Fibroblast of mammary gland (primary cell): ENCODE data around the gene PDCD5.

Experiments used
- DNase-seq: peaks from one replicate; pipeline ENCODE4 v3.0.0-alpha.2; 2010; ENCODE audit warnings: low read depth
- H3K4me3 ChIP-seq: 2 replicates; pipeline ENCODE4 v1.5.1; 2011; ENCODE audit warnings: low read depth, mild to moderate bottlenecking, low read length, moderate library complexity; ENCODE audit not compliant: control insufficient read depth
- TF ChIP-seq, protein P1 (sequence below): conservative IDR thresholded peaks from 2 replicates; pipeline ENCODE4 v1.5.1; 2011; ENCODE audit warnings: low read depth, low read length, inconsistent platforms; ENCODE audit not compliant: control insufficient read depth, insufficient read depth

The PDCD5 gene

GRCh38 chr19:32614916-32615315 lies 33.9 kb downstream of the PDCD5 start:
- no peak overlapping the region for H3K4me3 ChIP-seq
- TF ChIP-seq, protein P1, sequence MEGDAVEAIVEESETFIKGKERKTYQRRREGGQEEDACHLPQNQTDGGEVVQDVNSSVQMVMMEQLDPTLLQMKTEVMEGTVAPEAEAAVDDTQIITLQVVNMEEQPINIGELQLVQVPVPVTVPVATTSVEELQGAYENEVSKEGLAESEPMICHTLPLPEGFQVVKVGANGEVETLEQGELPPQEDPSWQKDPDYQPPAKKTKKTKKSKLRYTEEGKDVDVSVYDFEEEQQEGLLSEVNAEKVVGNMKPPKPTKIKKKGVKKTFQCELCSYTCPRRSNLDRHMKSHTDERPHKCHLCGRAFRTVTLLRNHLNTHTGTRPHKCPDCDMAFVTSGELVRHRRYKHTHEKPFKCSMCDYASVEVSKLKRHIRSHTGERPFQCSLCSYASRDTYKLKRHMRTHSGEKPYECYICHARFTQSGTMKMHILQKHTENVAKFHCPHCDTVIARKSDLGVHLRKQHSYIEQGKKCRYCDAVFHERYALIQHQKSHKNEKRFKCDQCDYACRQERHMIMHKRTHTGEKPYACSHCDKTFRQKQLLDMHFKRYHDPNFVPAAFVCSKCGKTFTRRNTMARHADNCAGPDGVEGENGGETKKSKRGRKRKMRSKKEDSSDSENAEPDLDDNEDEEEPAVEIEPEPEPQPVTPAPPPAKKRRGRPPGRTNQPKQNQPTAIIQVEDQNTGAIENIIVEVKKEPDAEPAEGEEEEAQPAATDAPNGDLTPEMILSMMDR, result no peak

GRCh38 chr19:32615569-32615968 lies 34.6 kb downstream of the PDCD5 start:
- H3K4me3 ChIP-seq, result no peak overlapping the region
- TF ChIP-seq, protein P1, result no peak
- no peak for DNase-seq

More at GRCh38 chr19:32614916-32615315, 33.9 kb downstream of the PDCD5 start:
- no peak for DNase-seq

DNA sequence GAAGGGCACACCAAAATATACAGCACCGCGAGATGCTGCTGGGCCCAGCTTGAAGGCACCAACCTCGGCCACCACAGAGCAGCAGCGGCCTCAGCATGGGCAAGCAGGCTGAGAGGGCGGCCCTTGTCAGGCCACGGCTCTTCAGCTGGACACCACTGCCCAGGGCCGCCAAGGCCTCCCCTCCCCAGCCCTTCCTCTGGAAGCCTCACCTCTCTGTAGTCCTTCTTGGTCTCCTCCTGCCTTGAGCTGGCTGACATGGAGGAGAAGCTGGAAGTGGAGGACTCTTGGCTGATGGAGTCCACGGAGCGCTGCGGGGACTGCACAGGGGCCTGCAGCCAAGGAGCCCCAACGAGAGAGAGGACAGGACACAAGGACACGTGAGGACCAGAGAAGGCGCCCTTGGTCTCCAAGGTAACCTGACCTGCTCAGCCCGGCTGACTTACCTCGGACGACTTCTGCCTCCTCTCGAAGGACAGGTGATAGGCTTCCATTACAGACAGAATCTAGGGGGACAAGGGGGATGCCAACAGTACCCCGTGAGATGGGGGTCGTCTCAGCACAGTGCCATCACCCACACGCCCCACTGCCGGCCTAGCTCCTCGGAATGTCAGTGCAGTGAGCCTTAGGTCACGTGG lies 38.2 kb downstream of the PDCD5 start:
- TF ChIP-seq, protein P1, result no peak

GRCh38 chr19:32622002-32622401 lies 41.0 kb downstream of the PDCD5 start:
- H3K4me3 ChIP-seq, result no peak overlapping the region
- peak; percentile 25 for DNase-seq
- TF ChIP-seq, protein P1, result no peak

More for the DNA sequence above, 38.2 kb downstream of the PDCD5 start:
- no peak for DNase-seq
- no peak overlapping the region for H3K4me3 ChIP-seq

DNA sequence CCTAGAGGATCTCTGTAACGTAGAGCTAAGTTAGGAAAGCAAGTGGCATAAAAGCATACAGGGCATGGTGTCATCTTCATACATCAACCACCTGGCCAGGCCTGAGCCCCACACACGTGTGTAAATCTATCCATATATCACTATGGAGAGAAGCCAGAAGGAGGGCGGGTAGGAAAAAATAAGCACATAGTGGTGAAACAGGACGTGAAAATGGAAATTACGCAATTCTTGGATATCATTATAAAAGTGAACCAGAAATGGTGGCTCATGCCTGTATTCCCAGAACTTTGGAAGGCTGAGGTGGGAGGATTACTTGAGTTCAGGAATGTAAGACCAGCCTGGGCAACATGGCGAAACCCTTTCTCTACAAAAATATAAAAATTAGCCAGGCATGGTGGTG lies 43.4 kb downstream of the PDCD5 start:
- DNase-seq, result peak; percentile 8
- TF ChIP-seq, protein P1, result no peak
- no peak overlapping the region for H3K4me3 ChIP-seq

DNA sequence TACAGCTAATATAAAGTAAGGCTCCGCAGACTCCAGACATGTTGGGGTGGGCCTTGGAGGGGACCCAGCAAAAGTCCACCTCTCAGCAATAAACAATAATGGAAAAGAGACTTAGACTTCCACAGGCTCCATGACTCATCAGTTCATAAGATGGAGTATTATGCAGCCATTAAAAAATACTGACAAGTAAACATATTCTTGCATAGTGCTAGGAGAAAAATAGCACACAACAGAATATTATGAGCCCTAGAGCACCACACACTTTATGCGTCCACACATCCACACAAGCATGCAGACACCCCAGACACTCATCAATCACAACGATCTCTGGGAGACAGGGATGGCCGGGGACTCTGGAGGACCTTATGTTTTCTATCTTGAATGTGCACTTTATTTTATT lies 46.0 kb downstream of the PDCD5 start:
- DNase-seq, result no peak
- H3K4me3 ChIP-seq, result no peak overlapping the region
- TF ChIP-seq, protein P1, result no peak

DNA sequence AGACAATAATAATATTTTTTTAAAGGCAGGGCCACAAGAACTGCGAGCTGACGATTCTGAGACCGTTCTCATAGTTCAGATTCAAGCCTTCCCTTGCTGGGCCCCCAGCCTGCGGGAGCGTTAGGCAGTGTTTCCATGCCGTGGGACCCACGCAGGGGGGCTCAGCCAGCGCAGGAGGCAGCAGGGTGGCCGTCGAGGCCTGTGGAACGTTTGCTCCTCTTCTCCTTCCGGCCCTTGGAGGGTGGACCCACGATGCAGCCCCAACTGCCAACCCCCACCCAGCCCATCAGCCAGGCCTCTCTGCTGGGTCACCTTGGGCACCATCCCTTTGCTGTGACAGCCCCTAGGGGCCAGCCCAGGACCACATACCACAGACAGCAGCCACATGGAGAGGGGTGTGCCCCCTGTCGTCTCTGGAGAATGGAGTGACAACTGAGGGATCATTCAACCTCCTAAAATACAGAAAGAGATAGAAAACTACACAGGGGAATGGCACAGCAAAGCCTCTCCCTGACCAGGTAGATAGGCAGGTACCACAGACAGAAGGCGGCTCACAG lies 46.8 kb downstream of the PDCD5 start:
- no peak overlapping the region for H3K4me3 ChIP-seq
- no peak for DNase-seq
- TF ChIP-seq, protein P1, result no peak
